Ishikawa (cell line): Measurements from ENCODE around the gene KLF3.

Experiments
- CEBPB ChIP-seq: IDR thresholded peaks from 2 replicates; pipeline ENCODE4 v1.6.1; 2012
- CREB1 ChIP-seq: IDR thresholded peaks from 2 replicates; pipeline ENCODE4 v1.6.1; 2012; ENCODE audit warnings: low read depth
- EGR1 ChIP-seq: IDR thresholded peaks from 2 replicates; pipeline ENCODE4 v1.6.1; 2012
- EP300 ChIP-seq: IDR thresholded peaks from 2 replicates; pipeline ENCODE4 v1.6.1; 2012; ENCODE audit warnings: borderline replicate concordance
- FOXM1 ChIP-seq: IDR thresholded peaks from 2 replicates; pipeline ENCODE4 v1.6.1; 2012; ENCODE audit warnings: low read depth, borderline replicate concordance
- MAX ChIP-seq: IDR thresholded peaks from 2 replicates; pipeline ENCODE4 v1.6.1; 2012
- NFIC ChIP-seq: IDR thresholded peaks from 2 replicates; pipeline ENCODE4 v1.6.1; 2012
- RAD21 ChIP-seq: IDR thresholded peaks from 2 replicates; pipeline ENCODE4 v1.6.1; 2012; ENCODE audit warnings: low read depth
- REST ChIP-seq: IDR thresholded peaks from 2 replicates; pipeline ENCODE4 v1.6.1; 2012; ENCODE audit warnings: low read depth, mild to moderate bottlenecking
- TAF1 ChIP-seq: IDR thresholded peaks from 2 replicates; pipeline ENCODE4 v1.6.1; 2012; ENCODE audit warnings: low read depth, mild to moderate bottlenecking
- TCF12 ChIP-seq: IDR thresholded peaks from 2 replicates; pipeline ENCODE4 v1.6.1; 2012; ENCODE audit warnings: low read depth
- TEAD4 ChIP-seq: IDR thresholded peaks from 2 replicates; pipeline ENCODE4 v1.6.1; 2012
- USF1 ChIP-seq: IDR thresholded peaks from 2 replicates; pipeline ENCODE4 v1.6.1; 2012
- YY1 ChIP-seq: IDR thresholded peaks from 2 replicates; pipeline ENCODE4 v1.6.1; 2012; ENCODE audit warnings: low read depth
- ZBTB7A ChIP-seq: IDR thresholded peaks from 2 replicates; pipeline ENCODE4 v1.6.1; 2012; ENCODE audit warnings: low read depth

KLF3 gene

GRCh38 chr4:38668203-38668971 is 4.4 kb downstream of the KLF3 start:
- TF ChIP-seq NFIC: no peak
- no peak for TF ChIP-seq YY1
- no peak for TF ChIP-seq TCF12
- TF ChIP-seq EP300: no peak
- no peak for TF ChIP-seq EGR1
- no peak for TF ChIP-seq MAX
- TF ChIP-seq RAD21: no peak
- TF ChIP-seq CREB1: no peak
- TF ChIP-seq REST: no peak
- TF ChIP-seq USF1: no peak
- TF ChIP-seq FOXM1: no peak
- no peak for TF ChIP-seq TEAD4
- TF ChIP-seq ZBTB7A: no peak
- no peak for TF ChIP-seq CEBPB
- TF ChIP-seq TAF1: no peak

GRCh38 chr4:38669208-38669607 is 5.2 kb downstream of the KLF3 start:
- TF ChIP-seq CEBPB (no peak), EP300 (no peak), YY1 (no peak), EGR1 (no peak), MAX (no peak), USF1 (no peak), CREB1 (no peak), TEAD4 (no peak), NFIC (no peak), ZBTB7A (no peak), RAD21 (no peak), FOXM1 (no peak), TAF1 (no peak), TCF12 (no peak), REST (no peak)

GRCh38 chr4:38670109-38670901 is 6.3 kb downstream of the KLF3 start:
- TF ChIP-seq CREB1: no peak

- TF ChIP-seq YY1 (no peak), NFIC (no peak), TEAD4 (no peak), REST (no peak), CEBPB (no peak), TCF12 (no peak), MAX (no peak), RAD21 (no peak), EP300 (no peak), EGR1 (no peak)
These were observed 7.1 kb downstream of the KLF3 start for GRCh38 chr4:38670939-38671591.
